Glomerular visceral epithelial cell (primary cell): Measurements from ENCODE around the gene BMP7.
"Not testable (repeated sequence)": the region's sequence is repeated elsewhere in the genome, so short reads cannot be mapped to it uniquely, and the experiment has no call there.

ENCODE experiments used
- DNase-seq: peaks from one replicate; pipeline ENCODE4 v3.0.0-alpha.2; 2016; ENCODE audit errors: extremely low spot score

The BMP7 gene

DNA sequence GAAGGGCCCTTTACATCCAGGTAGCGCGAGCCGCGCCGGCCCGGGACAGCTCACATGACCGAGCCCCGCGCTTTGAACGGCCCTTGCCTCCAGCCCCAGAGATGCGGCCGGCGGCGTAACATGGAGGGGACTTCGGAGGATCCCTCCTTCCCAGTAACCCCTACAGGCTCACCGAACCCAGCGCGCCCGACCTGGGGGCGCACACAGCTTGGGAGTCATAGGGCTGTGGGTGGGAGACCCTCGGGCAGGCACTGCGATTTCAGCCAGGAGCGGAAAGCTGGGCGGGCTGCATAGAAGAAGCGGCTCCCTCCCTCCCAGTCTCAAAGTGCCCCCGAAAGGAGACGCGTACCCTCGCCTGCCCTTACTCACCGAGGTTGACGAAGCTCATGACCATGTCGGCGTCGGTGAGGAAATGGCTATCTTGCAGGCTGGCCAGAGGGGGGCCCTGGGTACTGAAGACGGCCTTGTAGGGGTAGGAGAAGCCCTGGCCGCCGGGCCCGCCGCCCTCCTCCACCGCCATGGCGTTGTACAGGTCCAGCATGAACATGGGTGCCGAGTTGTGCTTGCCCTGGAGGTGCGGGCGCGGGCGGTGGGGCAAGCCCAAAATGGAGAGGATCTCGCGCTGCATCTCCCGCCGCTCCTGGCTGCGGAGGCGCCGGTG is 975 bp downstream of the BMP7 start:
- no peak for DNase-seq

DNA sequence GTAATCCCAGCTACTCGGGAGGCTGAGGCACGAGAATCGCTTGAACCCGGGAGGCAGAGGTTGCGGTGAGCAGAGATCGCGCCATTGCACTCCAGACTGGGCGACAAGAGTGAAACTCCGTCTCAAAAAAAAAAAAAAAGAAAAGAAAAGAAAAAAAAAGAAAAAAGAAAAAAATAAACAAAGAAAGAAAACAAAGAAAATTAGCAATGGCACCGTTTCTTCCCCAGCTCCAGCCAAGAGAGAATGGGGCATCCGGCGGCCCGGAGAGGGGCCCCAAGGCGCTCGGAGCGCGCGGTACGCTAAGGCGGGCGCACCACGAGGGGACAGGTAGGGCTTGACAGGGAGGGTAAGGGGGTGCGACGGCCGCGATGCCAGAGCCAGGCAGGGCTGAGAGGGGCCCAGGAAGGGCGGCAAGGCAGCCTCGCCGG is 1.5 kb downstream of the BMP7 start:
- DNase-seq, result not testable (repeated sequence)

DNA sequence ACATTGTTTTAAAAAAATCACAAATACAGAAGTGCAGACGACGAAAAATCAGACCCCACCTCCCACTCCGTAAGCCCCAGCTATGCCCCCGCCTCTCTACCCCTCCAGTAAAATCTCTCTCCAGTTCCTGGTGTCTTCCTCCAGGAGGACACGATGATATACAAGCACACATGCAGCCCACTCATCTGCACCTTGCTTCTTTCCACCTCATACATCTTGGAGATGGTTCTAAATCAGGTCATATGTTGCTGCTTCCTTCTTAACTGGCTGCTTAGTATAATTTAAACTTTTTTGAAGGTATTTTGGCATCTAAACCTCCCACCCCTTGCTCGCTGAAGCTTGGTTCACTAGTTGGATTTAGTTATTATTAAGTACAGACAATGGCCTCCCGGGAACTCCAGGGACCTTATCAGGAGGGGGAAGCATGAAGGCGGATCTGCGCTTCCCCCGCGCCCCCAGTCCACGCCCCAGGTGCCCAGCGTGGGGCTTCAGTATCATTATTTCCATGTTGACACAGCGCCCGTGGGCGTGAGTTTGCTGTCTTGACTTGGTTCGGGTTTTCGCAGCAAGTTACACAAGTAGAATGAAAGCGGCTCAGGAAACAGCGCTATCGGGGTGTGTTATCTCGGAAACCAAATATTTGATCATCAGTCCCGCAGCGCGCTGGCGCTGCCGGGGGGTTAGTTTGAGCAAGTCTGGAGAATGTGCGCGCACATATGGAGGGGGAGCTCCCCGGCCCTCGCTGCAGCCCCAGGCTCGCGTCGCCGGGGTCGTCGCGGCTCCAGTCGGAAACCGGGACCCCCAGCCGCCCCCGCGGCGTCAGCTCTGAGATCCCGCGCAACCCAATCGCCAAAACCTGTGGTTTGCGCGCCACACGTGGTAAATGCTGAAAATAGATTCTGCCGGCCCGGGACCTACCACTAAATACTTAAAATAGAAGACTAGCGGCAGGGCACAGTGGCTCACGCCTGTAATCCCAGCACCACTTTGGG is 2.3 kb downstream of the BMP7 start:
- no peak for DNase-seq

DNA sequence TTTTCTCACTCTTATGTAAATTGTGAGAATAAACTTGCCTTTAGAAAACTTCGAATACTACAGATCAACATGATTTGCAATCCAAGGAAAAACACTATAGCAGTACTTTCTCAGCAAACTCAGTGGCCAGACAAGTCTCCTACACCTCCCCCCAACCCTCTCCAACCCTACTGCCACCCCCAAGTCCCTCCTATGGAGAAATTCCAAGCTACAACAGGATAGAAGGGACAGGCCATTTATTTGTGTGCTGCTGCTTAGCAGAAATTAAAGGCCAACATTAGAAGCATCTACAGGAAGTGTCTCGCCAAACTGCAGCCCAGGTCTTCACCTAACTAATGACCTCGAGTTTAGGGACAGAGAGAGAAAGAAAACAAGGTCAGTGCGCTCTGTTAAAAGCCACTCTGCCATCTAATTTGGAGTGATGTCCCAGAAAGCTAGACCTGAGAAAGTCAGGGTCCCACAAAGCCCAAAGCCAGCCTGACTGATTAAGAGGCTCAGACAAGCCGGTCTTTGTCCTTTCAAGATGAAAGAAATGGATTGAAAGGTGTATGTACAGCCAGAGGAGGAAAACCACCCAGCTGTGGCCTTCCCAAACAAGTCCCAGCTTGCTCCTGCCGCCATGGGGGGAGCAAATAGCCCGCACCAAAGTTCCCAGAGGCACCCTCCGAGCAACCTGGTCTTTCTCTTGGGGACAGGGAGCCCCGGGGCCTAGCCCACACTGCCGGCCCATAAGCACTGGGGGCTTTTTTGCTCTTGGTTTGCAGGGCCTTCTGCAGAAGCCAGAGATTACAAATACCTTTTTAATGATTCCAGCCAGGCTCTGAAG is 3.4 kb downstream of the BMP7 start:
- DNase-seq, result no peak

DNA sequence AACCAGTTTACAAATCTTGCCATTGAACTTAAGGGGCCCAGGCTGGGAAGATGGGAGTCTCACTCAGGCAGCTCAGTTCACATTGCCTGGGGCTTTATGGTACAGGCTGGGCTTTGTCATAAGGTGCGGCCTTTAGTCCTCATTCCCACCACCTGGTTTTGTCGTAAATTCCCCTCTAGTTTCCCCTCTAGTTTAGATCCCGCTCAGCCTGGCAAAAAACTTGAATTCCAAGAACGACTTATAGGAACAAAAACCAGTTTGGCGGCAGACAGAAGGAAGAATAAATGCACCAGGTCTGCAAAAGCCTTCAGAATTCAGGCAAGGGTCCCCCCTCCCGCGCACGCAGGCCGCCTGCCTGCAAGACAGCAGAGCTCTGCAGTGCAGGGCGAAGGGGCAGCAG is 4.1 kb downstream of the BMP7 start:
- DNase-seq, result no peak

DNA sequence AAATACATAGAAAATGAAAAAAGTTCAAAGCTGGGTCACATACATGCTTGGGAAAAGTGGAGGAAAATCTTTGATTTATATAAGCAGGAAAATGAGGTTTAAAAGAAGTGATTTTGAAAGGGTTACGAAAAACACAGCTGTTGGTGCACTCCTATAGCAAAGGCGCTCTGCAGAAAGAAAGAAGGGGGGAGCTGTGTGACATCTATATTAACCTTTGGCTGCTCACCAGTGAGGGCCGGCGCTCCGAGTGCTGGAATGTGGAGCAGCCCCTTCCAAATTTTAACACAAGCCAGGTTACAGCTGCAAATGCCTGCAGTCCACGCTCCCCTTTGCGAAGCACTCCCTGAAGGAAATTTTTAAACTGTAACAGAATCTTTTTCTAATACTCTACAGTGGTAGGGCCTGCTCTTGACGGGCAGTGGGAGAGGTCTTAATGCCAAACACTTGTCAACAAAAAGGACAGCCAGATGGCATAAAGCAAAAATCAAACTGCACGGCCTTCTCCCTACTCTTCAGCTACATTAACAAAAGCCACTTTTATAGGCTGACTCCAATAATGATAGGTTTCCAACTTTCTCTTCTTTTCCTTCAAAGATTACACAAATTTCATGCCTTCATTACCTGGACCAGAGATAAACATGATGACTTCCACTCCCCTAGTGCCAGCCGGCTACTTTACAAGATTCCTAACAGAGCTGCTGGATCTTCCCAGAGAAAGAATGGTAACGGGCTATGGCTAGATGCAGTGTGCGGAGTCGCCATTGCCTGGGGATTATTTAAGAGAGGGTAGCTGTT is 4.8 kb downstream of the BMP7 start:
- no peak for DNase-seq

DNA sequence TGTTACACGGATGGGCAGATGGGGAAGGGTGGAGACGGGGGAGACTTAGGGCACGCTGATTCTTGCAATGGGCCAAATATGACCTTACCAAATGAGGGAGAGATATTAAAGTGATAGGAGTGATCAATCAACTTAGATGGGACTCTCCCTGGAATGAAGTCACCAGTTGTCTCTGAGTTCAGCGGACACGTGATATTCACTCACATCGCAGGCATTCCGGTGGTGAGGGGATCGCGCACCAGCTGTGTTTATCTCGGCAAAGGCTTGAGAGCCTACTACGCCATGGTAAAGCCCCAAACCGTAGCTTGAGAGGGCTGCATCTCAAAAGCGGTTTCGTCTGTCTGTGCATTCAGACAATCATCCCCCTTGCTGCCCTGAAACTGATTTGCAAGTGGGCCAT is 5.5 kb downstream of the BMP7 start:
- no peak for DNase-seq

DNA sequence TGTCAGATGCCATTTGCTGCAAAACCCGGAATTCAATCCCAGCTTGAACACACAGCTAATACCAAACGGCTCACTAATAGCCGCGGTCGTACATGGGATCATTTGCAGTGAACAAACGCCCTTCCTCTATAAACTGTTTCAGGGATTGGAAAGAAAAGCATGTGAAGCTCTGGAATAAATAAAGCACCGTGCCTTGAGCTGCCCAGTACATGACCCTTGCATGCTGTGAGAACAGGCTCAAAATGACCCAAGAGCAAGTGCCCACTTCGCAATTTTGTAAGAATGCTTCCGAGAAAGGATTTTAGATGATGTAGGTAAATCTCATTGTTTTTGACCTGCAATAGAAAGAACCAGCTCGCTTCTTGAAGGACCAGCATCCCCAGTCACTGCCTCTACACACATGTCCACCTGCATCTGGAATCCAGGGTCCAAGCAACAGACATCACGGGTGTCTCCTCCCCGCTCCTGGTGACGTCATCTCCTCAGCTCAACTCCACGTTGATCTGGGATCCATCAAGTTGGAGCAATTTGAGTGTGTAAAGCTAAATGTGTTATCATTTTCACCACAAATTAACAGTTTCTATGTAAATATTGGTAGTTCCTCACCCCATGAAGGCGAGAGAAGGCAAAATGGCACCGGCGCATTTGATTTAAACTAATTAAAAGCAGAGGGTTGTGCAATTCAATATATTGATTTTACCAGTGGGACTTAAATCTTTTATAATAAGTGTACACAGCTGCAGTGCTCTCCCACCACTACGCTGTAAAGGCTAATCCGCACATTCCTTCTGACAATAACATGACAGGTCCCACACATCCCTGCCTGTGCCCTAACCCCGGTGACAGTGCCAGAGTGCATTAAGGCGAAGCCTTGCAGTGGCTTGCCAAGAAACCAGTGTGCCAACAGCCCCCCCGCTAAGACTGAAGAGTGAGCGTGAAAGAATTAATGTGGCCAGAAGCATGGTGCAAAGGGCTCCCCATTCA is 6.2 kb downstream of the BMP7 start:
- DNase-seq, result no peak

DNA sequence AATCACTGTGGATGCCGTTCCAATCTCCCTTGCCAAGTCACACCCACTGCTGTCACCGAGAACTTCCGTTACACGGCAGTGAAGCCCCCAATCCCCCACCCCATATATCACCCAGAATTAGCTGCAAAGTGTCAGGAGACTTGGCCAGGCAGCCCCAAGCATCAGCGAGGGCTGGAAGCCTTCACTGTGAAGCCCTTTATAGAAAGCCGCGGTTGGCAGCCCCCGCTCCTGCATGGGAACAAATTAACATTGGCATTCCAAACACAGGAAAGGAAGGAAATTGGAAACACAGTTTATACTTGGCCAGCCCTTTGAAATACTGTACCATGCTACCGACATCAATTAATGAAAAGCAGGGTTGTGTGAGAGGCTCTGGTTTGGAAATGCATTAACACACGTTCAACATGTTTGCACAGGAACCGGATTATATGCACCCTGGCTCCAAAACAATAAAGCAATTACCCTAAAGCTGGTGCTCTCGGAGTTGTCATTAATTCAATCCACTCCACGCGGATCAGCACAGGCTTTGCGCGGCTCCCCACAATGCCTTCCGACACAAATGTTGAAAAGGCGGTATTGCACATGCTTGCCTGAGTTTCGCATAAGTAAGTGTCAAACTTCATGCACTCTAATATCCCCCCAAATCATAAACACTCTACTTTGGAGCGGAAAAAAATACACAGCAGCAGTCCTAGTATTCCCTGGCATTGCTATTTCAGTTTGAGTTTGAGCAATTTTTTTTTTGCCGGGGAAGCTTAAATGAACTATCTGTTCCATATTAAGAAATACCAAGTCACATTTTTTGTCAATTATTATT is 7.1 kb downstream of the BMP7 start:
- DNase-seq, result no peak

DNA sequence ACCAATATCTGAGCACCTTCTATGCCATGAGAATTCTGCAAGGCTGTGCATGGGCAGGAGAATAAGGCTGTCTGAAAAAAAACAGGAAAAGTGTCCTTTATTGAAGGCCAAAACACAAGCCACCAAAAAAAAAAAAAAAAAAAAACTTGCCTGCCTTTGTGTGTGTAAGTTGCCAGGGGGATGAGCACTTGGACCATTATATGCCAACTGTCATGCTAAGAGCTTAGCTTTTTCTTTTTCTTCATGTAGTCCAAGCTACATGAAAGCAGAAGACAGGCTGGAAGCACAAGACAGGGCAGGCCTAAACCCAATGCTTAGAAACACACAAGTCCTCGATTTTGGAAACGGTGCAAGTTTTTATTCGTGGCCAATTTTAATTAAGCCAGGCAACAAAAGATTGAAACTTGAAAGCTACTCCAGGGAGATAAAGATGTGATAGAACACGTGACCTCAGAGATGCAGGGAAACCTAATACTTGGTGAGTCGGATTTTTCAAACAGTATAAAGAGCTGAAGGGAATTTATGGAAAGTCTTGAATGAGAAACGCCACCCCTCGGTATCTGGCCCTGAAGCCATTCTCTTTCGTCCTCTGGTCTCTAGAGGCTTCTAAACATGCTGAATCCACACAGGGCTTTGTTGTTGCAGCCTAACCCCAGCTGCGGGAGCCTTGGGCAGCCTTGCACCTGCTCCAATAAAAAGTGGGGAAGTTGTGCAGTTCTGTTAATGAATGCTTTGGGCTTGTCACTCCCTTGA is 8.6 kb downstream of the BMP7 start:
- DNase-seq, result no peak

DNA sequence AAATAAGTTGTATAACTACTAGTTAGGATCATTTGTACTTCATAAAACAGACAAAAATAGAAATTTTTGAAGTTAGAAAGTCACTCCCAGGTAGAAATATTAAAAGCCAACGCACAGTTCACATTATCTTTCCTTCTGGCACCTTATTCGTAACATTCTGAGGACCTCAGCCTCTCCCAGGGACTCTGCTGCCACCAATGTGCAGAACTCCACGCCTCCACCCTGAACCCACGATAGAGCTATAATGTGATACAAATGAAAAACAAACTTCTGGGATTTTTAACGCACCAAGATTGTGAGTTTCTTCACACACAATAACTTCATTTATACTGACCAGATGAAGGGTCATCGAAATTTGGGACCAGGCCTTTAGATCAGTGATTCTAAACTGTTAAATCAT is 9.5 kb downstream of the BMP7 start:
- DNase-seq, result no peak

DNA sequence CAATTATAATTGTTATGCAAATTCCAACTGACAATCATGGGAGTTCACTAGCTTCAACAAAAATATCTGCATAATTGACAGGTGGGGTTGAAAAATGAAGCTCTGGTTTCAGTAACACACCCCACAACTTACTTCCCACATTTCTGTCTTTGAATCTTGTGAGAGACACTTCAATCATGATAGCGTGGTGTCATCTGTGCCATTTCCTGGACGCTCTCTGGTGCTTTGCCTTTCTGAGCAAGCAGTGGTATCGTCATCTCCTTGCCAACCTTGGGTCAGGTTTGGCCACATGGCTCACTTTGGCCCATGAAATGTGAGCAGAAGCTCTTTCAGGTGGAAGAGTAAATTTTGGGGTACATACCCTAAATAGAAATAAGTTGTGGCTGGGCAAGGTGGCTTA is 10.2 kb downstream of the BMP7 start:
- no peak for DNase-seq

DNA sequence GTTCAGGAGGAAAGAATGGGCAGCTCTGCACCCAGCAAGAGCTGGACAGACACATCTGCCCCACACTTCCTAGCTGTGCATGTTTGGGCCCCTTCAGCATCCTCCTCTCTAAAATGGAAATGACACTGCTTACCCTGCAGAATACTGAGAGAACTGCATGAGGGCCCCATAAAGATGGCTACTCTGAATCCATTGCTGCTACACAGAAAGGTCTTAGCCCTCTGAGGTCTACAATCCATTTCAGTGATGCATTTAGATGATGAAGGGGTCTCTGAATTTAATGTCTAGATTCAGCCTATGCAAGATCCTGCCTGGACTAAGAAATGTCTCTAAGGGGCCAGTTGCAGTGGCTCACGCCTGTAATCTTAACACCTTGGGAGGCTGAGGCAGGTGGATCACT is 11.3 kb downstream of the BMP7 start:
- no peak for DNase-seq

DNA sequence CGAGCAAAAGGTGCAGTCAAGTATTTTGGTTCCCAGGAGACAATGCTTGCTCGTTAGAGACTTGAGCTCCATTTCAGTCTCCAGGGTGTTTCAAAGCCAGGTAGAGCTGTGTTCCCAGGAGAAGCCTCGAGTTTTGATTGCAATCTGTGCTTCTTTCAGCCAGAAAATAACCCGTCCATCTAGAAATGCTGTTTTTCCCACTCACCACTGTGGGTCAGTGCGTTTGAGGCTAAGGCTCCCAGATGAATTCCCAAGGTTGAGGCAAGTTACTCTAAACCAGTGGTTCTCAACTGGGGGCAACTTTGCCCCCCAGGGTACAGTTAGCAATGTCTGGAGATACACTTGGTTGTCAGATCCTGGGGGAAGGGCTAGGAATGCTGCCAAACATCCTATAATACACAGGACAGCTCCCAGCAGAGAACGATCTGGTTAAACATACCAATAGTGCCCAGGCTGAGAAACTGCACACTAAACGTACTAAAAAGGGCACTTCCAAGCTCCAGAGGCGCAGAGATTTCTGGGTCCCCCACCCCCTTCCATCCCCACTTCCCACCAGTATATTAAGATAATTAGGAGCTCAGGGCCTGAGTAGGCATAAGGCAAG is 13.8 kb downstream of the BMP7 start:
- no peak for DNase-seq

DNA sequence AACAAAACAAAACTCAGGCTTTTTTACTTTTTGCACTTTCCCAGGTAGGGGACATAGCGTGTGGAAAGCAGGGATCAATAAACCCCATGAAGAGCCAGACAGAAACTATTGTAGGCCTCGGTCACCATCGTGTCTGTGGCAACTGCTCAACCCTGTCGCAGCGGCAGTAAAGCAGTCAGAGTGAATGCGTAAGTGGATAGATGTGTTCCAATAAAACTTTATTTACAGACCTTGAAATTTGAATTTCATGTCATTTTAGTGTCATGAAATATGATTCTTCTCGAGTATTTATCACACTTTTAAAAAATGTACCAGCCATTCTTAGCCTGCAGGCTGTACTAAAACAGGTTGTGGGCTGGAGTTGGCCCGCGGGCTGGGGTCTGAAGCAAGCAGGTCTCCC is 14.5 kb downstream of the BMP7 start:
- DNase-seq, result no peak

DNA sequence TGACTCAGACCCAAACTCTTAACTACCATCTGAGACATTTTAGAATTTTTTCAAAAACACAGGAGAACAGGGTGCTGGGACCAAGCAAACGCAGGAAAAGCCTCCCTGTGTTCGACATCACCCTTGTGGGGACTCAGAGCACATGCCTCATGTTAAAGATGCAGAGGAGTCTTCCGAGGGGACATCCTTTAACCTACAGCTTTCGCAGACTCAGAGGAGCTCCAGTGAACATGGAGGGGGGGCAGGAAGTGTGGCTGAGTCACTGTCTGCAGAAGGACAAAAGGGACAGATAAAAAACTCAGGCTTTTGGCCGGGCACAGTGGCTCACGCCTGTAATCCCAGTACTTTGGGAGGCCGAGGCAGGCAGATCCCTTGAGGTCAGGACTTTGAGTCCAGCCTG is 15.1 kb downstream of the BMP7 start:
- no peak for DNase-seq

DNA sequence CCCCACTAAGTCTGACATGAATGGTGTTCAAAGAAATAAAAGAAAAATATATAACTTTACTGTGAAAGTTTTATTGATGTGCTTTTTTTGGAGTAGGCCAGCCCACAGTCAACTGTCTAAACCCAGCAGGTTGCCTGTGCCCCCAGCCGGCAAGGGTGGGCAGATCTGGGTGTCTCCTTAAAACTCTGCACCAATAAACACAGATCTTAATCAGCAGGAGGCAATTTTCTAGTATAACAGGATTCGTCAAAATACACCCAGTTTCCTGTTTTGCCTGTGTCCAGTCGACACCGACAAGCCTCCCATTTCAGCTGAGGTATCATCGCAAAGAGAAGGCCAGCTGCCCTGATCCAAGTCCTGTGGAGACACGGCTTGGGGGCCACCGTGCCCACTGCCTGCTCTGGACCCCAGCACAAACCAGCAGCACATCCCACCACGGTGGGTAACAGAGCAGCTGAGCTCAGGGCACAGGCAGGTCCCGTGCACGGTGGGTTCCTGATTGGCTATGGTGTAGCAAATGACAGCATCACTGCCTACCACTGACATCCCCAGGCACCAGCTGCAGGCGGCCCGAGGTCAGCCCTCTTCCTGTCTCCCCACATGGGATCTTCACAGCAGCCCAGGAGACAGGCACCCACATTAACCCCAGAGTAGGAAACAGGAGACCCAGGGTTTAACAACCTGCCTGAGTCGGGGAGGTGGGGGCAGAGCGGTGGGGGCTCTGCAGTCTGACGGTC is 15.7 kb downstream of the BMP7 start:
- DNase-seq, result no peak

DNA sequence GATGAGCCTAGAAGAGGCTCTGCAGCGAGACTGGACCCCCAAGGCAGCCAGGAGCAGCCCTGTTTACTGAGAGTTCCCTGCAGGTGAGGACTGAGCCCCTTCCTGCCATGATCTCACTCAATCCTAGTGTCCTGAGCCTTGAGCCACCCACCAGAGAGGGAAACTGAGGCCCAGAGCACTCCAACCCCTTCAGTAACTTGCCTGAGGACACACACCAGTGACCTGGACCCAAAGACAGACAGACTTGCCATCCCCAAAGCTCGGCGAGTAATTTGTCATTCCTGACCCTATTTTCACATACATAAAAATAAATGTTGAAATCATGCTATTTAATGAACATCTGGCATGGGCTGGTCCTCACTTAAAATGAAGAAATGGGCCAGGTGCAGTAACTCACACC is 16.7 kb downstream of the BMP7 start:
- no peak for DNase-seq
